ENCODE results near the gene AGPAT4. TPM values are rescaled to one million over a fixed set of nuclear protein-coding genes. Genes with fewer than 3 reads are reported as not detected.

Gene AGPAT4
- polyA plus RNA-seq, 1 of the 3 experiments (the other 2 are of a cell fraction), result 3.9 TPM

- TF ChIP-seq SIN3A (IDR thresholded peaks at IDR 0.05; ENCODE audit: borderline replicate concordance, low read depth, low read length), result no peak
Measured at GRCh38 chr6:161100072-161100471, 173.8 kb downstream of the AGPAT4 start (continued).

DNA sequence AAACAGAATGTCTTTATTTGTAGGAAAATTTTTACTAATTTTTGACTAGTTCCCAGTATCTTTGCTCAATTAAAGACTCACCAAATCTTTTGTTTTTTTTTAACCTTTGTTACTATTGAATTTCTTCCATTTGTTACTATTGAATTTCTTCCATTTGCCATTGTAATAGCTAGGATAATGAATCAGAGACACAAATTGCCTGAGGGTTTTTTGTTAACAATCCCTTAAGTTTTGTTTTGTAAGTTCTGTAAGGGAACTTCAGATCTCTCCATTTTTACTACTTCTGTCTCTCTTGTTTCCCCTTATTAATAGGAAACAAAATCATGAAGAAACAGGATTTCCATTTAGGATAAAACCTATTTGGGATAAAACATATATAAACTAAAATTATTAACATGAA lies 177.9 kb downstream of the AGPAT4 start:
- TF ChIP-seq, protein P1, sequence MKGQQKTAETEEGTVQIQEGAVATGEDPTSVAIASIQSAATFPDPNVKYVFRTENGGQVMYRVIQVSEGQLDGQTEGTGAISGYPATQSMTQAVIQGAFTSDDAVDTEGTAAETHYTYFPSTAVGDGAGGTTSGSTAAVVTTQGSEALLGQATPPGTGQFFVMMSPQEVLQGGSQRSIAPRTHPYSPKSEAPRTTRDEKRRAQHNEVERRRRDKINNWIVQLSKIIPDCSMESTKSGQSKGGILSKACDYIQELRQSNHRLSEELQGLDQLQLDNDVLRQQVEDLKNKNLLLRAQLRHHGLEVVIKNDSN (IDR thresholded peaks at IDR 0.05; ENCODE audit: borderline replicate concordance, low read depth), result no peak
- no peak for TF ChIP-seq NRF1 (IDR thresholded peaks at IDR 0.05; ENCODE audit: low read depth, low read length)
- TF ChIP-seq YY1 (IDR thresholded peaks at IDR 0.05; ENCODE audit: low read depth), result no peak
- no peak for TF ChIP-seq JUND (IDR thresholded peaks at IDR 0.05)
- TF ChIP-seq SIN3A (IDR thresholded peaks at IDR 0.05; ENCODE audit: borderline replicate concordance, low read depth, low read length), result no peak
- TF ChIP-seq SMC3 (IDR thresholded peaks at IDR 0.05; ENCODE audit: low read depth, low read length), result no peak
- no peak for TF ChIP-seq GATA2 (CRISPR knock-in tag; IDR thresholded peaks at IDR 0.05)
- TF ChIP-seq RFX5 (IDR thresholded peaks at IDR 0.05; ENCODE audit: low read length), result no peak
- no peak for TF ChIP-seq RCOR1 (IDR thresholded peaks at IDR 0.05; ENCODE audit: low read length)
- no peak for TF ChIP-seq ELF1 (IDR thresholded peaks at IDR 0.05)
- TF ChIP-seq, protein P2, sequence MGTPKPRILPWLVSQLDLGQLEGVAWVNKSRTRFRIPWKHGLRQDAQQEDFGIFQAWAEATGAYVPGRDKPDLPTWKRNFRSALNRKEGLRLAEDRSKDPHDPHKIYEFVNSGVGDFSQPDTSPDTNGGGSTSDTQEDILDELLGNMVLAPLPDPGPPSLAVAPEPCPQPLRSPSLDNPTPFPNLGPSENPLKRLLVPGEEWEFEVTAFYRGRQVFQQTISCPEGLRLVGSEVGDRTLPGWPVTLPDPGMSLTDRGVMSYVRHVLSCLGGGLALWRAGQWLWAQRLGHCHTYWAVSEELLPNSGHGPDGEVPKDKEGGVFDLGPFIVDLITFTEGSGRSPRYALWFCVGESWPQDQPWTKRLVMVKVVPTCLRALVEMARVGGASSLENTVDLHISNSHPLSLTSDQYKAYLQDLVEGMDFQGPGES (IDR thresholded peaks at IDR 0.05; ENCODE audit: low read depth, low read length), result no peak
- TF ChIP-seq RAD21 (IDR thresholded peaks at IDR 0.05; ENCODE audit: low read length), result no peak
- no peaks in the 10 kb centered on the region for H4K20me1 ChIP-seq (ENCODE audit: insufficient read depth)
- peaks cover 4% of the 10 kb centered on the region for H3F3A ChIP-seq (replicated peaks; ENCODE audit: insufficient read depth)
- H3K36me3 ChIP-seq (replicated peaks in 1 of 2; ENCODE audit: control insufficient read depth in 1 of 2, insufficient read depth in 2 of 2, low read length in 1 of 2), result peaks cover 43 to 69% of the 10 kb centered on the region in 2 experiments
- CTCF ChIA-PET, result interaction anchor here (2.8 to 3.5 kb wide), 2 partner anchors 165 to 277 kb away, joined by 9 to 17 read pairs; no protein-coding TSS in a partner anchor
- no peaks in the 10 kb centered on the region for H3K27me3 ChIP-seq (ENCODE audit: insufficient read depth)
- no peak overlapping the region for H2AFZ ChIP-seq (ENCODE audit: low read depth)
- H3K27ac ChIP-seq (ENCODE audit: low read depth in 2 of 2, low read length in 1 of 2), result no peak overlapping the region
- H3K9ac ChIP-seq, result no peak overlapping the region
- no peaks in the 10 kb centered on the region for H3K9me2 ChIP-seq
- no peak for DNase-seq
- H3K4me3 ChIP-seq (ENCODE audit: low read depth in 2 of 2, low read length in 1 of 2), result no peak overlapping the region
- no peaks in the 10 kb centered on the region for H3K9me3 ChIP-seq
- H3K4me1 ChIP-seq (ENCODE audit: control insufficient read depth in 1 of 2, insufficient read depth in 2 of 2, low read depth in 1 of 2, low read length in 1 of 2), result peaks cover 0 to 13% of the 10 kb centered on the region in 2 experiments; a peak in 1 of 4 replicates
- no peaks in the 10 kb centered on the region for H3K79me2 ChIP-seq (ENCODE audit: insufficient read depth)
- POLR2A ChIA-PET, result no interaction called here
- H3K4me2 ChIP-seq, result no peak overlapping the region

DNA sequence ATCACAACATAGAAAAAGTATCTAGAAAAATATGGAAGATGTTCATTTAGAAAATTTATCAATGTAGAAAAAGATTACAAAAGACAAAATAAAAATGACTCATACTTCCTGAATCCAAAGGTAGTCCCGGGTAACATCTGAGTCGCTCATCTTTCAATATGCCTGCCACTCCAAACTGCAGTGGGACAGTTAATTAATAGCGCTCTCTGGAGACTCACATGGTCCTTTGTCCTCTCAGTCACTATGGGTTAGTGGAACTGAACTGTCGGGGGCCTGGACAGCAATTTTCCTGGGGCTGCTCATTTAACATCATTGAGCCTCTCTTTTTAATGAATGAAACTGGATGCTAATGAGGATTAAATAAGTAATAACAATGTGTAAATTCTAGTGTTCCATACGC lies 178.9 kb downstream of the AGPAT4 start:
- TF ChIP-seq SIN3A (IDR thresholded peaks at IDR 0.05; ENCODE audit: borderline replicate concordance, low read depth, low read length), result no peak
- TF ChIP-seq FOSL2 (IDR thresholded peaks at IDR 0.05; ENCODE audit: borderline replicate concordance, low read depth), result peak; percentile 17; the same call in 1 of the 2 replicates
- TF ChIP-seq MXI1 (IDR thresholded peaks at IDR 0.05; ENCODE audit: low read depth, low read length), result no peak
- no peak for TF ChIP-seq REST (IDR thresholded peaks at IDR 0.05; ENCODE audit: low read depth, low read length)
- TF ChIP-seq TAF1 (IDR thresholded peaks at IDR 0.05; ENCODE audit: borderline replicate concordance, low read depth, low read length), result no peak
- TF ChIP-seq EP300 (IDR thresholded peaks at IDR 0.05; ENCODE audit: borderline replicate concordance in 1 of 2, low read depth in 1 of 2, low read length in 1 of 2), result no peak
- peak; percentile 9; the same call in 1 of the 2 replicates for TF ChIP-seq JUND (IDR thresholded peaks at IDR 0.05)
- peak; percentile 45; the same call in 1 of the 2 replicates for TF ChIP-seq PBX3 (IDR thresholded peaks at IDR 0.05)
- WGBS (ENCODE audit: low lambda C conversion rate), result 73% methylated on average over 5 of the region's 5 CpGs
- H3F3A ChIP-seq (replicated peaks; ENCODE audit: insufficient read depth), result peaks cover 4% of the 10 kb centered on the region
- no peak overlapping the region for H3K9ac ChIP-seq
- H3K9me3 ChIP-seq, result no peaks in the 10 kb centered on the region
- H3K4me1 ChIP-seq (ENCODE audit: control insufficient read depth in 1 of 2, insufficient read depth in 2 of 2, low read depth in 1 of 2, low read length in 1 of 2), result peaks cover 0 to 13% of the 10 kb centered on the region in 2 experiments; a peak in 1 of 4 replicates
- no peaks in the 10 kb centered on the region for H4K20me1 ChIP-seq (ENCODE audit: insufficient read depth)
- peaks cover 47 to 73% of the 10 kb centered on the region in 2 experiments for H3K36me3 ChIP-seq (replicated peaks in 1 of 2; ENCODE audit: control insufficient read depth in 1 of 2, insufficient read depth in 2 of 2, low read length in 1 of 2)
- no peaks in the 10 kb centered on the region for H3K79me2 ChIP-seq (ENCODE audit: insufficient read depth)
- H3K9me2 ChIP-seq, result no peaks in the 10 kb centered on the region
- no peak overlapping the region for H2AFZ ChIP-seq (ENCODE audit: low read depth)
- H3K4me3 ChIP-seq (ENCODE audit: low read depth in 2 of 2, low read length in 1 of 2), result no peak overlapping the region
- no peak overlapping the region for H3K4me2 ChIP-seq
- H3K27me3 ChIP-seq (ENCODE audit: insufficient read depth), result no peaks in the 10 kb centered on the region
- CTCF ChIA-PET, result interaction anchor here (1.0 to 3.5 kb wide), 4 partner anchors 164 to 279 kb away, joined by 3 to 17 read pairs (median 4); no protein-coding TSS in a partner anchor
- no peak for DNase-seq
- H3K27ac ChIP-seq (ENCODE audit: low read depth in 2 of 2, low read length in 1 of 2), result no peak overlapping the region
- POLR2A ChIA-PET, result no interaction called here
